ENCODE measurements around the gene NETO2. TPM values are rescaled to one million over a fixed set of nuclear protein-coding genes. Genes with fewer than 3 reads are reported as not detected.

NETO2 gene
- total and polyA plus RNA-seq, 8 donors, result 9.7 to 49.9 (median 43.0) TPM

- DNase-seq, result no peak
- no peak for ATAC-seq
- Histone ChIP-seq H3K4me3 (no peak overlapping the region), H3K36me3 (no peaks in the 10 kb centered on the region), H3K9me3 (no peaks in the 10 kb centered on the region), H3K27me3 (no peaks in the 10 kb centered on the region), H3K27ac (no peak overlapping the region), H3K4me1 (no peaks in the 10 kb centered on the region)
- intact Hi-C loops (cut with DNase I), result no loop called here
- no peak for TF ChIP-seq CTCF (IDR thresholded peaks at IDR 0.05)
These were observed 47.4 kb downstream of the NETO2 start for GRCh38 chr16:47096297-47096696.

DNA sequence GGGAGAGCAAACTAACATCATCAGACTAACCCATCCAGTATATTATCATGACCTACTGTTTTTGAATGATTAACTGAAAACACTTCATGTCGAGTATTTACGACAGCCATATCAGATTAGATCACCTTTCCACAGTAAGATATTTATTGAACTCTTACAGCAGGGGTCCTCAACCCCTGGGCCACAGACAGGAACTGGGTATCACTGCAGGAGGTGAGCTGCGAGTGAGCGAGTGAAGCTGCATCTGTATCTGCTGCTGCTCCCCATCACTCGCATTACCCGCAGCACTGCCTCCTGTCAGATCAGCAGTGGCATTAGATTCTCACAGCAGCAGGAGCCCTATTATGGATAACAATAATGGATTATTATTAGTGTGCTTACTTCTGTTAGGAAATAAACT lies 59.5 kb downstream of the NETO2 start:
- Histone ChIP-seq H3K9me3 (no peaks in the 10 kb centered on the region), H3K27ac (no peak overlapping the region), H3K4me3 (no peak overlapping the region), H3K27me3 (no peaks in the 10 kb centered on the region), H3K4me1 (no peaks in the 10 kb centered on the region), H3K36me3 (peaks cover 0 to 5% of the 10 kb centered on the region in 2 donors)
- TF ChIP-seq CTCF (IDR thresholded peaks at IDR 0.05), result no peak
- ATAC-seq, result no peak
- DNase-seq, result no peak
- intact Hi-C loops (cut with DNase I), result no loop called here

DNA sequence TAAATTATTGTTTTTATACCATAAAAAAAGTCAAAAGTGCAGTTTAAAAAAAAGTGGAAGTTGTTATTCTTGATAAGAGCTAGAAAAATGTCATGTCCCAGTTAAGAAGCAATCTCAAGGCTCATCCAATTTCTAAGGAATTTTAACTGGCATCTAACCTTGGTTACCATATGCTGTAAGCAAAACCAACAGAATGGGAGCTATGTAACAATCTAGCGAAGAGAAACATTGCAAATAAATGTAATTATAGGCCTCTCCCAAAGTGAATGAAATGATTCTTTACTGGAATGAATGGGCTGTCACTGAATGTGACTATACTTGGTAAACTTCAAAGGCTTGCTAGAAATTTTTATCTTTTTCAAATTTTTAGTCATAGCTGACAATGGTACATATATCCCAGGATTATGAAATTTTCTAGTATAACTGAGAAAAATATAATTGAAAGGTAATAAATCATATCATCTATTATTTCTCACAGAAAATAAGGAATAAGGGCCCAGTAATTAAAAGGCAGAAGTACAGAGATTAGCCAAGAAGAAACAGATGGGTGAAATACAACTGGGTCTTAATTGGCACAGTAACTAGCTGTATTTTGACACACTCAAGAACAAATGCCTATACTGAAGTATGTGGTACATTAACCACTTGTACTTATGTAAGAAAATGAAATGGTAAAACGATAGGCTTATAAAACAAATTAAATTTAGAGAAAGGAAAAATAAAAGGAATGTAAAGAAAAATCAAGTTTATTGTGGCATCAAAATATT lies 61.5 kb downstream of the NETO2 start:
- ATAC-seq (no peak), DNase-seq (no peak)
- no peaks in the 10 kb centered on the region for H3K4me1 ChIP-seq
- H3K27me3 ChIP-seq, result no peaks in the 10 kb centered on the region
- no peak overlapping the region for H3K27ac ChIP-seq
- intact Hi-C loops (cut with DNase I), result no loop called here
- no peak overlapping the region for H3K4me3 ChIP-seq
- H3K36me3 ChIP-seq, result peaks cover 0 to 5% of the 10 kb centered on the region in 2 donors
- no peak for TF ChIP-seq CTCF (IDR thresholded peaks at IDR 0.05)
- no peaks in the 10 kb centered on the region for H3K9me3 ChIP-seq

DNA sequence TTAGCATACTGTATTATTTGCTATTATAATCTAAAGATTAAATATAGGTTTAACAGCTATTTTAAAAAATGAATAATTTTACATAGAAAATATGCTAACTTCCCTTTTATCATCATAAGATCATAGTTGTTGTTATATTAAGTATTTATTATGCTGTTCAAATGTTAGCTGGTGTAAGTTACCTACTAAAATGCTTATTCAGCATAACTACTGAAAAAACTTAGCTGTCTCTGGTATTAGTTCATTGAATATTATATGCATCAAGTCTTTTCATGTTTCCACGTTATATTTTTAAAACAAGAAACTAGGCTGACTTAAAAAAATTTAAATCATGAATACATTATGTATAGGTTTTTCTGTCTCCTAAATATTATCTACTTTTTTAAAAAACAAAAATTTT lies 62.6 kb downstream of the NETO2 start:
- DNase-seq (no peak), ATAC-seq (no peak)
- intact Hi-C loops (cut with DNase I), result no loop called here
- Histone ChIP-seq H3K4me3 (no peak overlapping the region), H3K27ac (no peak overlapping the region), H3K36me3 (peaks cover 0 to 5% of the 10 kb centered on the region in 2 donors), H3K4me1 (no peaks in the 10 kb centered on the region), H3K9me3 (no peaks in the 10 kb centered on the region), H3K27me3 (no peaks in the 10 kb centered on the region)
- TF ChIP-seq CTCF (IDR thresholded peaks at IDR 0.05), result no peak

GRCh38 chr16:47079860-47080259 lies 63.9 kb downstream of the NETO2 start:
- ATAC-seq (no peak), DNase-seq (no peak)
- Histone ChIP-seq H3K9me3 (no peaks in the 10 kb centered on the region), H3K36me3 (peaks cover 0 to 5% of the 10 kb centered on the region in 2 donors), H3K4me1 (no peaks in the 10 kb centered on the region), H3K27ac (no peak overlapping the region), H3K4me3 (no peak overlapping the region), H3K27me3 (no peaks in the 10 kb centered on the region)
- no peak for TF ChIP-seq CTCF (IDR thresholded peaks at IDR 0.05)
- intact Hi-C loops (cut with DNase I), result no loop called here
